Neutrophil (primary cell): ENCODE data around the gene FANCE.

Source experiments
- H3K27ac ChIP-seq: fragments of 200-600 bp; sonication (generic); 2 replicates; pipeline ENCODE4 v1.5.1; 2016; ENCODE audit warnings: mild to moderate bottlenecking, moderate library complexity
- H3K27me3 ChIP-seq: fragments of 200-600 bp; sonication (generic); 2 replicates; pipeline ENCODE4 v1.6.0; 2016; ENCODE audit warnings: mild to moderate bottlenecking
- H3K36me3 ChIP-seq: fragments of 200-600 bp; sonication (generic); 2 replicates; pipeline ENCODE4 v1.5.1; 2017
- H3K4me1 ChIP-seq, 2 experiments: fragments of 200-600 bp in 1 of 2; sonication (generic) in 1 of 2; 1 replicate in 1 of 2; 2 replicates in 1 of 2; pipeline versions ENCODE4 v1.5.1 to v1.6.1; 2013 to 2016; ENCODE audit warnings: low read depth in 1 of 2, low read length in 1 of 2, mild to moderate bottlenecking in 1 of 2, moderate library complexity in 1 of 2; ENCODE audit not compliant: control insufficient read depth in 1 of 2, insufficient read depth in 1 of 2
- H3K4me3 ChIP-seq, 2 experiments: fragments of 200-600 bp in 1 of 2; sonication (generic) in 1 of 2; 1 replicate in 1 of 2; 2 replicates in 1 of 2; pipeline ENCODE4 v1.5.1; 2013 to 2016; ENCODE audit warnings: low read depth in 1 of 2, low read length in 1 of 2, mild to moderate bottlenecking in 1 of 2, moderate library complexity in 1 of 2
- H3K9me3 ChIP-seq: fragments of 200-600 bp; sonication (generic); 2 replicates; pipeline ENCODE4 v1.5.1; 2016
- CTCF ChIP-seq: fragments of 200-600 bp; sonication (generic); IDR thresholded peaks from 2 replicates; pipeline ENCODE4 v1.5.1; 2016; ENCODE audit warnings: antibody characterized with exemption

The FANCE gene

GRCh38 chr6:35441205-35441604 is 10.9 kb upstream of the FANCE start:
- Histone ChIP-seq H3K27me3 (peaks cover 9% of the 10 kb centered on the region), H3K4me3 (no peak overlapping the region), H3K27ac (no peak overlapping the region), H3K9me3 (no peaks in the 10 kb centered on the region), H3K4me1 (peaks cover 5 to 9% of the 10 kb centered on the region in 2 experiments), H3K36me3 (no peaks in the 10 kb centered on the region)
- TF ChIP-seq CTCF, result no peak

- Histone ChIP-seq H3K4me1 (peaks cover 5 to 9% of the 10 kb centered on the region in 2 experiments), H3K27me3 (peaks cover 9% of the 10 kb centered on the region), H3K27ac (no peak overlapping the region), H3K36me3 (no peaks in the 10 kb centered on the region), H3K9me3 (no peaks in the 10 kb centered on the region), H3K4me3 (no peak overlapping the region)
- TF ChIP-seq CTCF, result no peak
These were observed 10.5 kb upstream of the FANCE start for GRCh38 chr6:35441642-35442041.

GRCh38 chr6:35442693-35443092 is 9.4 kb upstream of the FANCE start:
- no peak for TF ChIP-seq CTCF
- Histone ChIP-seq H3K36me3 (no peaks in the 10 kb centered on the region), H3K4me3 (no peak overlapping the region), H3K27me3 (peaks cover 9% of the 10 kb centered on the region), H3K4me1 (peaks cover 5 to 9% of the 10 kb centered on the region in 2 experiments), H3K9me3 (no peaks in the 10 kb centered on the region), H3K27ac (no peak overlapping the region)

GRCh38 chr6:35443341-35444030 is 8.7 kb upstream of the FANCE start:
- no peak overlapping the region for H3K4me3 ChIP-seq
- H3K4me1 ChIP-seq, result peaks cover 5 to 9% of the 10 kb centered on the region in 2 experiments
- H3K27me3 ChIP-seq, result peaks cover 9% of the 10 kb centered on the region
- no peak overlapping the region for H3K27ac ChIP-seq
- TF ChIP-seq CTCF, result no peak
- H3K9me3 ChIP-seq, result no peaks in the 10 kb centered on the region
- H3K36me3 ChIP-seq, result no peaks in the 10 kb centered on the region

GRCh38 chr6:35445691-35446090 is 6.4 kb upstream of the FANCE start:
- no peaks in the 10 kb centered on the region for H3K36me3 ChIP-seq
- TF ChIP-seq CTCF, result no peak
- H3K4me1 ChIP-seq, result peaks cover 9 to 18% of the 10 kb centered on the region in 2 experiments

More at GRCh38 chr6:35445691-35446090, 6.4 kb upstream of the FANCE start:
- peaks cover 9% of the 10 kb centered on the region for H3K27me3 ChIP-seq
- no peak overlapping the region for H3K4me3 ChIP-seq
- H3K9me3 ChIP-seq, result no peaks in the 10 kb centered on the region
- H3K27ac ChIP-seq, result no peak overlapping the region
